Measurements from ENCODE around the gene OSBP2.

The OSBP2 gene

DNA sequence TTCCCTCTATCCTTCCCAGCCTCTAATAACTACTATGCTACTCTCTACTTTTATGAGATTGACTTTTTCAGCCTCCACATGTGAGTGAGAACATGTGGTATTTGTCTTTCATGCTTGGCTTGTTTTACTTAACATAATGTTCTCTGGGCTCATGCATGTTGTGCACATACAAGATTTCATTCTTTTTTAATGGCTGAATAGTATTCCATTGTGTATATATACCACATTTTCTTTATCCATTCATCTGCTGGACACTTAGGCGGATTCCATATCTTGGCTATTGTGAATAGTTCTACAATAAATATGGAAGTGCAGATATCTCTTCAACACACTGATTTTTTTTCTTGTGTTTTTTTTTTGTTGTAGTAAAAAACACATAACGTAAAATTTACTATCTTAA is 19.4 kb downstream of the OSBP2 start:
- no peak for DNase-seq (ENCODE audit: extremely low read depth, low read depth)
- TF ChIP-seq, protein P1, sequence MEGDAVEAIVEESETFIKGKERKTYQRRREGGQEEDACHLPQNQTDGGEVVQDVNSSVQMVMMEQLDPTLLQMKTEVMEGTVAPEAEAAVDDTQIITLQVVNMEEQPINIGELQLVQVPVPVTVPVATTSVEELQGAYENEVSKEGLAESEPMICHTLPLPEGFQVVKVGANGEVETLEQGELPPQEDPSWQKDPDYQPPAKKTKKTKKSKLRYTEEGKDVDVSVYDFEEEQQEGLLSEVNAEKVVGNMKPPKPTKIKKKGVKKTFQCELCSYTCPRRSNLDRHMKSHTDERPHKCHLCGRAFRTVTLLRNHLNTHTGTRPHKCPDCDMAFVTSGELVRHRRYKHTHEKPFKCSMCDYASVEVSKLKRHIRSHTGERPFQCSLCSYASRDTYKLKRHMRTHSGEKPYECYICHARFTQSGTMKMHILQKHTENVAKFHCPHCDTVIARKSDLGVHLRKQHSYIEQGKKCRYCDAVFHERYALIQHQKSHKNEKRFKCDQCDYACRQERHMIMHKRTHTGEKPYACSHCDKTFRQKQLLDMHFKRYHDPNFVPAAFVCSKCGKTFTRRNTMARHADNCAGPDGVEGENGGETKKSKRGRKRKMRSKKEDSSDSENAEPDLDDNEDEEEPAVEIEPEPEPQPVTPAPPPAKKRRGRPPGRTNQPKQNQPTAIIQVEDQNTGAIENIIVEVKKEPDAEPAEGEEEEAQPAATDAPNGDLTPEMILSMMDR (IDR thresholded peaks at IDR 0.05; ENCODE audit: low read depth, low read length, missing control alignments) = no peak
- no peak overlapping the region for H3K4me3 ChIP-seq (replicated peaks; ENCODE audit: low read depth, low read length)

DNA sequence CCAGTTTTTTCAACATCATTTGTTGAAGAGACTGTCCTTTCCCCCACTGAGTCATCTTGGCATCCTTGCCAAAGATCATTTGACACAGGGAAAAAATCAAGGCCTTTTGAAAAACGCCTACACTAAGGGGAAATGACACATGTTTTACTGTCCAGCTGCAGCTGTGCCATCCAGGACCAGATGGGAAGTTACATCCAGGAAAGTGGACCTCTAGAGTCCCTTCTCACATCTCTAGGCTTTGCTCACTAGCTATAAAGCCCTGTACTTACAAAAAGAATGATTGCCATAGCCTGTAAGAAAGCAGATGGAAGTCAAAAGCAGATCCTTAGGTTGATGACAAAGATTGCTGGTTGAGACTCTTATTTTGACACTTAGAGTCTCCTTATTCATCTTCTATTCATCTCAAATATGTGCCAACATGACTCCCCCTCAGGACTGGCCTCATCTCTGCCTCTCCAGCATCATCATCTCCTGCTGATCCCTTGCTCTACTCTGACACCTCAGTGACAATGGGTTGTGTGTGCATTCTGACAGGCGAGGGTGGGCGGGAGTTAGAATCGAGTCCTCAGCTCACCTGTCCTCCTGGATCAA is 22.8 kb downstream of the OSBP2 start:
- TF ChIP-seq, protein P1 (IDR thresholded peaks at IDR 0.05; ENCODE audit: low read depth, low read length, missing control alignments) = no peak
- DNase-seq (ENCODE audit: extremely low read depth, low read depth) = peak; percentile 71

GRCh38 chr22:30717952-30718351 is 23.3 kb downstream of the OSBP2 start:
- no peak for DNase-seq (ENCODE audit: extremely low read depth, low read depth)
- no peak overlapping the region for H3K4me3 ChIP-seq (replicated peaks; ENCODE audit: low read depth, low read length)
- TF ChIP-seq, protein P1 (IDR thresholded peaks at IDR 0.05; ENCODE audit: low read depth, low read length, missing control alignments) = no peak

More for the DNA sequence above, 22.8 kb downstream of the OSBP2 start:
- H3K4me3 ChIP-seq (replicated peaks; ENCODE audit: low read depth, low read length) = no peak overlapping the region

GRCh38 chr22:30718491-30718890 is 23.8 kb downstream of the OSBP2 start:
- DNase-seq (ENCODE audit: extremely low read depth, low read depth) = no peak
- H3K4me3 ChIP-seq (replicated peaks; ENCODE audit: low read depth, low read length) = no peak overlapping the region
- TF ChIP-seq, protein P1 (IDR thresholded peaks at IDR 0.05; ENCODE audit: low read depth, low read length, missing control alignments) = no peak

DNA sequence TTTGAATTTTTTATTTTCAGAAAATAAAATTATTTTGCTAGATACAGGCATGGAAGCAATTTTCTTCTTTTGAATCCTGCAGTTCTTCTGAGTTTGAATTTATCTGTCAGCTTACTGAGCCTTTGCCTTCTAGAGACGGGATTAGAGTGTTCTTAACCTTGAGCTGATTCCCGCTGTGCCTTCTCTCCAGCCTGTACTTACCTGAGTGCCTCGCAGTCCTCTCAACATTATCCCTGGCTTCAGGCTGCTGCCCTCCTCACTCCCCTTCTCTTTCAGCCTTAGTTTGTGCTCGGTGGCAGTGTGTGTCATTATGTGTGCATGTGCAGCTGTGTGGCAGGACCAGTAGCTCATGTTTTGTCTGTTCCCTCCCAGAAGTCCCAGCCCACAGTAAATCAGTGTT is 24.3 kb downstream of the OSBP2 start:
- TF ChIP-seq, protein P1 (IDR thresholded peaks at IDR 0.05; ENCODE audit: low read depth, low read length, missing control alignments) = no peak
- H3K4me3 ChIP-seq (replicated peaks; ENCODE audit: low read depth, low read length) = no peak overlapping the region
- no peak for DNase-seq (ENCODE audit: extremely low read depth, low read depth)

DNA sequence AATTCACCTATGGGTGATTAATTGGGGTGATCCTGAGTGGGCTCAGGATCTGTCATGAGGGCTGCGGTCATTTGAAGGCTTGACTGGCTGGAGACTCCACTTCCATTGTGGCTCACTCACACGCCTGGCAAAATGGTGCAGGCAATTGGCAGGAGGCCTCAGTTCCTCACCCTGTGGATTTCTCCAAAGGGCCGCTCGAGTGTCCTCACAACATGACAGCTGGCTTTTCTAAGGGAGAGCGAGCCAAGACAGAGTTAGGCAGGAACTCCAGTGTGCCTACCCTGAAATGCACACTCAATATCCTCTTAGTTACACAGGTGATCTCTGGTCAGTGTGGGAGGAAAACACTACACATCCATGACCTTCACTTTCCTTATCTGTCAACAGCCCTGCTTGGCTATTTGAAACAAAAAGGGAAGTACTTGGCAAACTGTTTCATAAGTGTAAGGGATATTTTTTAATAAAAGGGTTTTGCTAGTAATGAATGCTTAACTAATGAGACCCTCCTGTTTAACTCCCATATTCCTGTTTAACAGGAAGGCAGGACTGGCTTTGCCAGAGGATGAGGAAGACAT is 25.7 kb downstream of the OSBP2 start:
- TF ChIP-seq, protein P1 (IDR thresholded peaks at IDR 0.05; ENCODE audit: low read depth, low read length, missing control alignments) = no peak
- no peak for DNase-seq (ENCODE audit: extremely low read depth, low read depth)
- H3K4me3 ChIP-seq (replicated peaks; ENCODE audit: low read depth, low read length) = no peak overlapping the region

DNA sequence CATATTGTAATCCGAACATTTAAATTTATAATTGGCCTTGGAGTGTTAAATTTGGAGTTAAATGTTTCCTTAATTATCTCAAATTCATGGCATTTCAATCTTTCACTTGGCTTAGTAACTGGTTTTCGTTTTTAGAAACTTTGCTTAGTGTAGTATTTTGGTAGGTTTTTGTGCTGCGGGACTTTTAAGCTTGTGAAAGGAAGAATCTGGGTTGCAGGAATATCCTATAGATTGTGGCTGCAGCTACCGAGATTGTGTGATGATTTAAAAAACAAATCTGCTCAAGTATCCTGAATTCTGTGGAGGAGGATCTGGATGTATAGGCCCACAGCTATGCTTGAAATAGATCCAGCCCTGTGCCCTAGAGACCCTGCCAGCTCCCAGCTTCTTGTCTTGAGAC is 27.1 kb downstream of the OSBP2 start:
- H3K4me3 ChIP-seq (replicated peaks; ENCODE audit: low read depth, low read length) = no peak overlapping the region
- TF ChIP-seq, protein P1 (IDR thresholded peaks at IDR 0.05; ENCODE audit: low read depth, low read length, missing control alignments) = no peak
- no peak for DNase-seq (ENCODE audit: extremely low read depth, low read depth)

Data from HFF-Myc (cell line).